HepG2 (cell line): ENCODE data around the gene VWA2. TPM values are rescaled to one million over a fixed set of nuclear protein-coding genes. Genes with fewer than 3 reads are reported as not detected.

Experiments used
- ATAC-seq: fragments of 200-7000 bp; cut with Tn5 transposase; 3 replicates; pipeline ENCODE4 v1.9.1; 2020; ENCODE audit warnings: mild to moderate bottlenecking, moderate library complexity
- BruUV-seq: library from RNA; stranded (reverse); fragments of 400-500 nt; replicated peaks from 2 replicates; lab custom pipeline; 2021; lab: Mats Ljungman, UMichigan
- CTCF ChIA-PET: fragments of 300-600 bp; formaldehyde crosslinking; extraction: SDS; loops from one replicate; lab custom pipeline; 2021; ENCODE audit warnings: low total read pairs, inconsistent platforms, low intra/inter-chr PET ratio; lab: Yijun Ruan, JAX
- POLR2A ChIA-PET: fragments of 350-600 bp; sonication (Branson Sonifier 250); formaldehyde crosslinking; loops from one replicate; lab custom pipeline; 2020; ENCODE audit warnings: antibody characterized with exemption, inconsistent platforms; lab: Yijun Ruan, JAX
- DNase-seq: peaks from one replicate; pipeline ENCODE4 v3.0.0-alpha.2; 2015; ENCODE audit warnings: low spot score
- FAIRE-seq: peaks from 3 replicates; lab custom pipeline; 2011; peaks lifted over from hg19 to GRCh38; lab: Jason Lieb, UNC
- H2AFZ ChIP-seq: one replicate; pipeline ENCODE4 v1.6.1; 2011; ENCODE audit warnings: low read length, inconsistent platforms
- H3K27ac ChIP-seq: fragments of 300-600 bp; 3 replicates; pipeline ENCODE4 v1.8.0; 2011; ENCODE audit warnings: mixed run types, mild to moderate bottlenecking, mixed read lengths, low read length, inconsistent platforms; ENCODE audit not compliant: insufficient read depth; ENCODE audit errors: extremely low read length
- H3K27me3 ChIP-seq, 2 experiments: fragments of 200-600 bp in 1 of 2; 2 replicates in 1 of 2; 3 replicates in 1 of 2; pipeline versions ENCODE4 v1.6.0 to v1.8.0; 2011; ENCODE audit warnings: low read length in 2 of 2, mild to moderate bottlenecking in 2 of 2, moderate library complexity in 2 of 2, inconsistent platforms in 1 of 2; ENCODE audit not compliant: insufficient read depth in 2 of 2, control insufficient read depth in 1 of 2
- H3K36me3 ChIP-seq, 2 experiments: fragments of 200-600 bp in 1 of 2; replicated peaks in 1 of 2; 2 replicates in 1 of 2; 3 replicates in 1 of 2; pipeline versions ENCODE4 v1.5.1 to v1.8.0; 2011; ENCODE audit warnings: low read length in 2 of 2, inconsistent platforms in 1 of 2; ENCODE audit not compliant: insufficient read depth in 2 of 2, control insufficient read depth in 1 of 2
- H3K4me1 ChIP-seq: 2 replicates; pipeline ENCODE4 v1.5.1; 2012; ENCODE audit warnings: low read length, inconsistent platforms; ENCODE audit not compliant: insufficient read depth
- H3K4me2 ChIP-seq: 2 replicates; pipeline ENCODE4 v1.6.0; 2011; ENCODE audit warnings: low read depth, low read length, inconsistent platforms
- H3K4me3 ChIP-seq, 3 experiments: fragments of 200-600 bp in 1 of 3; sonication (generic), shearing (Covaris generic) in 1 of 3; replicated peaks in 1 of 3; 2 replicates each; pipeline ENCODE4 v1.5.1; 2011 to 2016; ENCODE audit warnings: low read length in 3 of 3, inconsistent platforms in 2 of 3, low read depth in 2 of 3, mild to moderate bottlenecking in 2 of 3, control low read depth in 1 of 3, mixed read lengths in 1 of 3; ENCODE audit not compliant: insufficient read depth in 1 of 3
- H3K79me2 ChIP-seq: one replicate; pipeline ENCODE4 v1.6.1; 2011; ENCODE audit warnings: low read length, inconsistent platforms; ENCODE audit not compliant: insufficient read depth
- H3K9ac ChIP-seq: 2 replicates; pipeline ENCODE4 v1.6.0; 2011; ENCODE audit warnings: mild to moderate bottlenecking, low read depth, low read length, inconsistent platforms; ENCODE audit not compliant: insufficient read depth
- H3K9me3 ChIP-seq: 2 replicates; pipeline ENCODE4 v1.5.1; 2012; ENCODE audit warnings: mild to moderate bottlenecking, low read length
- H4K20me1 ChIP-seq: 2 replicates; pipeline ENCODE4 v1.6.0; 2011; ENCODE audit warnings: inconsistent platforms, mild to moderate bottlenecking, low read length, moderate library complexity; ENCODE audit not compliant: insufficient read depth
- ETV5 ChIP-seq: IDR thresholded peaks from 2 replicates; pipeline ENCODE4 v1.6.1; 2018; ENCODE audit warnings: missing biosample characterization, missing genetic modification reagents, inconsistent platforms, borderline replicate concordance
- FOXJ3 ChIP-seq: sonication (generic); formaldehyde crosslinking; IDR thresholded peaks from 2 replicates; pipeline ENCODE4 v1.4.0; 2020; ENCODE audit warnings: missing genetic modification reagents, mild to moderate bottlenecking, borderline replicate concordance
- HNF1B ChIP-seq: sonication (generic); formaldehyde crosslinking; IDR thresholded peaks from 2 replicates; pipeline ENCODE4 v1.5.1; 2020; ENCODE audit warnings: mild to moderate bottlenecking, moderate library complexity, missing genetic modification reagents
- MBNL3 ChIP-seq: fragments of 250-450 bp; sonication (Bioruptor Pico); conservative IDR thresholded peaks from 2 replicates; pipeline ENCODE4 v1.8.0; 2022; ENCODE audit warnings: mild to moderate bottlenecking, inconsistent platforms
- MIER3 ChIP-seq: IDR thresholded peaks from 2 replicates; pipeline ENCODE4 v1.6.1; 2016; ENCODE audit warnings: missing compliant biosample characterization, borderline replicate concordance
- NFYB ChIP-seq: sonication (generic); formaldehyde crosslinking; IDR thresholded peaks from 2 replicates; pipeline ENCODE4 v1.4.0; 2020; ENCODE audit warnings: missing genetic modification reagents
- PRDM15 ChIP-seq: sonication (generic); formaldehyde crosslinking; IDR thresholded peaks from 2 replicates; pipeline ENCODE4 v1.4.0; 2020; ENCODE audit warnings: missing genetic modification reagents
- STAT5B ChIP-seq: sonication (generic); formaldehyde crosslinking; IDR thresholded peaks from 2 replicates; pipeline ENCODE4 v1.4.0; 2020; ENCODE audit warnings: missing genetic modification reagents
- THAP11 ChIP-seq: IDR thresholded peaks from 2 replicates; pipeline ENCODE4 v1.6.1; 2016; ENCODE audit warnings: missing biosample characterization, missing genetic modification reagents
- ZFAT ChIP-seq: sonication (generic); formaldehyde crosslinking; conservative IDR thresholded peaks from 2 replicates; pipeline ENCODE4 v1.8.1; 2023; ENCODE audit warnings: missing genetic modification reagents, inconsistent platforms
- ZFP37 ChIP-seq: sonication (generic); formaldehyde crosslinking; IDR thresholded peaks from 2 replicates; pipeline ENCODE4 v1.4.0; 2020; ENCODE audit warnings: missing genetic modification reagents, borderline replicate concordance
- ZKSCAN1 ChIP-seq: fragments of 150-350 bp; IDR thresholded peaks from 2 replicates; pipeline ENCODE4 v1.6.1; 2014; ENCODE audit warnings: low read length
- ZNF136 ChIP-seq: sonication (generic); formaldehyde crosslinking; IDR thresholded peaks from 2 replicates; pipeline ENCODE4 v1.8.1; 2022; ENCODE audit warnings: low read depth, mild to moderate bottlenecking, moderate library complexity, missing genetic modification reagents
- ZNF33A ChIP-seq: sonication (generic); formaldehyde crosslinking; IDR thresholded peaks from 2 replicates; pipeline ENCODE4 v1.5.1; 2020; ENCODE audit warnings: missing genetic modification reagents, mild to moderate bottlenecking, moderate library complexity, borderline replicate concordance
- ZNF350 ChIP-seq: sonication (generic); formaldehyde crosslinking; IDR thresholded peaks from 2 replicates; pipeline ENCODE4 v1.4.0; 2020; ENCODE audit warnings: mild to moderate bottlenecking, low read depth, missing genetic modification reagents, borderline replicate concordance
- ZNF501 ChIP-seq: sonication (generic); formaldehyde crosslinking; IDR thresholded peaks from 2 replicates; pipeline ENCODE4 v1.5.1; 2020; ENCODE audit warnings: mild to moderate bottlenecking, moderate library complexity, missing genetic modification reagents
- ZNF672 ChIP-seq: sonication (generic); formaldehyde crosslinking; IDR thresholded peaks from 2 replicates; pipeline ENCODE4 v1.8.1; 2022; ENCODE audit warnings: missing genetic modification reagents
- ZNF75D ChIP-seq: sonication (generic); formaldehyde crosslinking; IDR thresholded peaks from 2 replicates; pipeline ENCODE4 v1.8.1; 2023; ENCODE audit warnings: missing genetic modification reagents, mild to moderate bottlenecking, borderline replicate concordance
- WGBS: methylation state at CpG from one replicate; pipeline ENCODE4 v1.1.6; 2017; ENCODE audit warnings: low lambda C conversion rate; 5-methylcytosine and 5-hydroxymethylcytosine counted together
- in situ Hi-C: cut with HindIII; loops from 2 replicates; pipeline ENCODE4 v1.10.0; 2017; ENCODE audit warnings: low pct_unique_long_range_greater_than_20kb; ENCODE audit not compliant: extremely low pct_ligation_motif_present
- intact Hi-C: fragments of 100-400 bp; cut with micrococcal nuclease; formaldehyde crosslinking; loops from one replicate; pipeline ENCODE4 v1.10.0; 2022; ENCODE audit not compliant: unreplicated experiment
- polyA plus RNA-seq, 8 experiments: library from polyadenylated mRNA; depleted of rRNA in 3 of 8; stranded (reverse) in 7 of 8; unstranded in 1 of 8; fragments of >200 nt; fragmentation: Illumina TruSeq in 4 of 8; extraction: Trizol in 4 of 8; gene quantifications; 2 replicates each; pipeline versions ENCODE4 v1.2.1 to v1.2.3, GENCODE V29; 2011 to 2016; ENCODE audit warnings: low read depth in 4 of 8, missing spikeins in 1 of 8, mixed read lengths in 1 of 8; ENCODE audit not compliant: insufficient read depth in 1 of 8
- total RNA-seq, 5 experiments: library from RNA; depleted of rRNA; stranded (reverse); fragments of >200 nt; fragmentation: Illumina TruSeq; extraction: Trizol; gene quantifications; 2 replicates each; pipeline ENCODE4 v1.2.3, GENCODE V29; 2016; ENCODE audit warnings: low read depth in 1 of 5

The VWA2 gene
- total and polyA plus RNA-seq, 2 of the 13 experiments (the other 11 are each of a cell fraction or from before 2014, with no cell fraction given): not detected

GRCh38 chr10:114290038-114290437 is 51.0 kb downstream of the VWA2 start:
- no peak overlapping the region for H3K9ac ChIP-seq
- WGBS: 100% methylated on average over 2 of the region's 10 CpGs
- H4K20me1 ChIP-seq: no peaks in the 10 kb centered on the region
- DNase-seq (no peak), FAIRE-seq (no peak), ATAC-seq (no peak)
- BruUV-seq: no TSS peak
- H3K4me3 ChIP-seq: no peak overlapping the region
- H3K27ac ChIP-seq: no peak overlapping the region
- H3K9me3 ChIP-seq: peaks cover 2% of the 10 kb centered on the region
- ChIA-PET POLR2A (no interaction called here), CTCF (no interaction called here)
- H3K27me3 ChIP-seq: peaks cover 1 to 22% of the 10 kb centered on the region in 2 experiments; a peak in 3 of 5 replicates
- H2AFZ ChIP-seq: no peak overlapping the region
- no peaks in the 10 kb centered on the region for H3K36me3 ChIP-seq
- in situ Hi-C loops (no loop called here), intact Hi-C loops (no loop called here)
- no peak for TF ChIP-seq ZFP37
- TF ChIP-seq FOXJ3 (CRISPR knock-in tag): no peak
- no peak for TF ChIP-seq HNF1B (CRISPR knock-in tag)
- no peak for TF ChIP-seq ETV5
- no peak for TF ChIP-seq STAT5B
- no peak for TF ChIP-seq ZFAT (CRISPR knock-in tag)
- TF ChIP-seq ZNF136 (CRISPR knock-in tag): no peak
- no peak for TF ChIP-seq ZNF350 (CRISPR knock-in tag)
- TF ChIP-seq PRDM15 (CRISPR knock-in tag): no peak
- no peak for TF ChIP-seq MBNL3
- TF ChIP-seq ZNF672 (CRISPR knock-in tag): no peak
- TF ChIP-seq ZNF75D (CRISPR knock-in tag): no peak
- TF ChIP-seq NFYB (CRISPR knock-in tag): no peak
- TF ChIP-seq ZKSCAN1: no peak
- TF ChIP-seq ZNF33A: no peak
- TF ChIP-seq MIER3 (CRISPR knock-in tag): no peak
- no peak for TF ChIP-seq ZNF501 (CRISPR knock-in tag)
- TF ChIP-seq THAP11 (CRISPR knock-in tag): no peak
- no peaks in the 10 kb centered on the region for H3K4me1 ChIP-seq
- H3K79me2 ChIP-seq: no peaks in the 10 kb centered on the region
- H3K4me2 ChIP-seq: no peak overlapping the region
